Fibroblast of villous mesenchyme (primary cell): ENCODE measurements around the gene RPAP3. TPM values are rescaled to one million over a fixed set of nuclear protein-coding genes. Genes with fewer than 3 reads are reported as not detected.

Experiments
- DNase-seq: peaks from one replicate; pipeline ENCODE4 v3.0.0-alpha.2; 2010; ENCODE audit warnings: low read depth
- H3K4me3 ChIP-seq: 2 replicates; pipeline ENCODE4 v1.5.1; 2011; ENCODE audit warnings: low read depth, mild to moderate bottlenecking, low read length
- CTCF ChIP-seq: IDR thresholded peaks from 2 replicates; pipeline ENCODE4 v1.5.1; 2012; ENCODE audit warnings: low read depth, mild to moderate bottlenecking, low read length; ENCODE audit not compliant: insufficient read depth
- total RNA-seq: library from RNA; depleted of rRNA; stranded (reverse); fragments of >200 nt; gene quantifications from 2 replicates; pipeline ENCODE4 v1.2.3, GENCODE V29; 2012

Gene RPAP3
- total RNA-seq, 1 donor: 26.3 TPM

DNA sequence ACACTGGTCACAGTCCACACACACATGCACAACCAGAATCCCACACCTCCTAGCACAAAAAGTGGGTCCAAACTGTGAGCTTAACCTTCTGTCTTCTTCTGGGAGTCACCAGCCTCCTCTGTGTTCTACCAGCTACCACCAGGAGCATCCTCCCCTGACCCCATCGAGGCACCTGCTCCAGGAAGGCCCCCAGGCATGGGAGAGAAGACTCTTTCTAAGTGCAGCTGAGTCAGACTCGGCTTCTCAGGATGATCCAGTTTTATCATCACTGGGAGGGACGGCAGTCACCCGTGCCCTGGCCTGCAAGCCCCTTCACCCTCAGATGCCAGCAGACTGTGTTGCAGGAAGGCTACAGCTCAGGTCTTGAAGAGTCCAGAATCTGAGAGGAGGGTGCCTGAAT lies 27.3 kb upstream of the RPAP3 start:
- H3K4me3 ChIP-seq: no peak overlapping the region
- no peak for DNase-seq
- no peak for TF ChIP-seq CTCF

DNA sequence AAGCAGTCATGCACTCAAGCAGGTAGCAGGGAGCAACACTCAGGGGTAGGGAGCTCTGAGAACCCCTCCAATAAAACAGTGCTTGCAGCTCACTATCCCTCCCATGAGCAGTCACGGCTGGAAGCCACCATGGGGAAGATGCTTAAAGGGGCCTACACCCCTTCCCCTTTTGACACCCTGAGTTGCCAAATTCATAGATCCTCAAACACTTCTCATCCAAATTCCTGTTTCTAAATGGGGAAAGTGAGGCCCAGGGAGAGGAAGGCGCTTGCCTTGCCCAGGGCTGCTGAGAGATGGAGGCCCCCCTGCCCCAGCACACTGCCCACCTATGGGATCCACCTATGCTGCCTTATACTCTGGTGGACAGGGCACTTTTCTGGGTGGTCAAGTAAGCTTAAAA lies 26.7 kb upstream of the RPAP3 start:
- H3K4me3 ChIP-seq: no peak overlapping the region
- no peak for DNase-seq
- no peak for TF ChIP-seq CTCF

DNA sequence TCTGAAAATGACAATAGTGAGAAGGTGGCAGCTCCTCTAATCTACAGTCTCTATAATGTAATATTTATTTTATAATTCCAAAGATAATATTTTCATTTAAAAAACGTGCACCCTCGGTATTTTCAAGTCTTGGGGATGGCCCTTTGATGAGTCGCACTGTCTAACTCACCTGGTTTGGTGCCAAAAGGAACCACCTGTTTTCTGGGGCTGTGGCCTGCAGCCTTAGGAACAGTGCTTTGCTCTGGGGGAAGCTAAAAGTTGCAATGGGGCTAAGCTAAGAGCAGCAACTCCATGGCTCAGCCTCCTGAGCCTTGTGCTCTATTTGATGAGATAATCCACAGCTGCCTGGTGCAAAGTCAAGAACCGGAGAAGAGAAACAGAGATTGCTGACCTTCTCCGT lies 25.9 kb upstream of the RPAP3 start:
- no peak for DNase-seq
- no peak for TF ChIP-seq CTCF
- H3K4me3 ChIP-seq: no peak overlapping the region

DNA sequence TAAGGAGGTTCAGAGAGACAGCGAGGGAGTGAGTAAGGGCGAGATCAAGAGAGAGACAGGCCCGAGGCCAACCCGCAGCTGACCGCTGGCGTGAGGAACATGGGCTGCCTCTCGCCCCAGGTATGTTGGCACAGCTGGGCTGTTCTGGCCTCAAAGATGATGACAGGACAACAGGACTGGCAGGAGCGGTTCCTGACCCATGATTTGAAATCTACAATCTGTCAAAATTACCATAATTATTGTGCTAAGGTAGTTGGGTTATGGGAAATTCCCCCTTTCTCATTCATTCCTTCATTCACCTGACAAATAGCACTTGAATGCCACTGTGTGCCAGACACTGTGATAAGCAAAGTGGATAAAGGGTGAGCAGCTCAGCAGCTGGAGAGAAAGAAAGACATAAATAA lies 24.5 kb upstream of the RPAP3 start:
- H3K4me3 ChIP-seq: no peak overlapping the region
- DNase-seq: no peak
- TF ChIP-seq CTCF: no peak

- TF ChIP-seq CTCF: no peak
- peak; percentile 40 for DNase-seq
- H3K4me3 ChIP-seq: no peak overlapping the region
These were observed 23.4 kb upstream of the RPAP3 start for GRCh38 chr12:47729233-47729632.

- TF ChIP-seq CTCF: no peak
- H3K4me3 ChIP-seq: no peak overlapping the region
- peak; percentile 77 for DNase-seq
These were observed 20.1 kb upstream of the RPAP3 start for GRCh38 chr12:47725893-47726292.

GRCh38 chr12:47725091-47725772 lies 19.4 kb upstream of the RPAP3 start, which contains the start of gene ENDOU:
TSS of gene ENDOU (minus strand) at chr12:47725490. CDS start at chr12:47725413, 77 bp downstream.
- DNase-seq: no peak
- no peak for TF ChIP-seq CTCF
- H3K4me3 ChIP-seq: no peak within 1 kb of the TSS
